A673 (cell line): Measurements from ENCODE around the gene RBM12. TPM values are rescaled to one million over a fixed set of nuclear protein-coding genes. Genes with fewer than 3 reads are reported as not detected.

ENCODE experiments used
- BruUV-seq: library from RNA; stranded (reverse); fragments of 400-500 nt; replicated peaks from 2 replicates; lab custom pipeline; 2021; lab: Mats Ljungman, UMichigan
- CTCF ChIA-PET: fragments of 300-600 bp; sonication (Branson Sonifier 250); formaldehyde crosslinking; loops from one replicate; lab custom pipeline; 2022; ENCODE audit warnings: antibody characterized with exemption; lab: Charles Lee
- POLR2A ChIA-PET: fragments of 300-600 bp; sonication (Branson Sonifier 250); formaldehyde crosslinking; loops from one replicate; lab custom pipeline; 2022; ENCODE audit warnings: antibody characterized with exemption; ENCODE audit not compliant: low non-redundant PET; lab: Charles Lee
- DNase-seq: peaks from one replicate; pipeline ENCODE4 v3.0.0-alpha.2; 2015; ENCODE audit warnings: low spot score
- H3K27ac ChIP-seq: fragments of 200-600 bp; sonication (generic); 2 replicates; pipeline ENCODE4 v1.5.1; 2016; ENCODE audit warnings: mixed run types, low read depth, mild to moderate bottlenecking, mixed read lengths, antibody characterized with exemption, low read length; ENCODE audit not compliant: poor library complexity, severe bottlenecking
- H3K27me3 ChIP-seq: fragments of 200-600 bp; sonication (generic); replicated peaks from 2 replicates; pipeline ENCODE4 v1.6.1; 2017; ENCODE audit warnings: mixed run types, low read depth, mild to moderate bottlenecking, mixed read lengths, antibody characterized with exemption, low read length; ENCODE audit not compliant: insufficient read depth, poor library complexity
- H3K36me3 ChIP-seq: fragments of 200-600 bp; sonication (generic); 2 replicates; pipeline ENCODE4 v1.6.1; 2016; ENCODE audit warnings: mixed run types, mild to moderate bottlenecking, mixed read lengths, antibody characterized with exemption, low read length; ENCODE audit not compliant: insufficient read depth, poor library complexity, severe bottlenecking
- H3K4me1 ChIP-seq: fragments of 200-600 bp; sonication (generic); 2 replicates; pipeline ENCODE4 v1.6.1; 2017; ENCODE audit warnings: mixed run types, mild to moderate bottlenecking, mixed read lengths, antibody characterized with exemption, low read length; ENCODE audit not compliant: insufficient read depth, poor library complexity, severe bottlenecking
- H3K4me3 ChIP-seq: fragments of 200-600 bp; sonication (generic); 2 replicates; pipeline ENCODE4 v1.5.1; 2016; ENCODE audit warnings: low read depth, mixed run types, mild to moderate bottlenecking, mixed read lengths, low read length; ENCODE audit not compliant: poor library complexity, severe bottlenecking
- H3K9me3 ChIP-seq: fragments of 200-600 bp; sonication (generic); 2 replicates; pipeline ENCODE4 v1.6.1; 2016; ENCODE audit warnings: mixed run types, low read depth, mild to moderate bottlenecking, mixed read lengths, antibody characterized with exemption, low read length; ENCODE audit not compliant: poor library complexity, severe bottlenecking
- EZH2 ChIP-seq: fragments of 200-600 bp; sonication (generic); IDR thresholded peaks from 2 replicates; pipeline ENCODE4 v1.6.1; 2017; ENCODE audit warnings: borderline replicate concordance, low read depth, mild to moderate bottlenecking, mixed read lengths, antibody characterized with exemption, low read length; ENCODE audit not compliant: poor library complexity, severe bottlenecking
- intact Hi-C: fragments of 100-400 bp; cut with micrococcal nuclease; formaldehyde crosslinking; loops from one replicate; pipeline ENCODE4 v1.10.0; 2022; ENCODE audit not compliant: unreplicated experiment
- total RNA-seq: library from RNA; stranded (reverse); gene quantifications from 2 replicates; pipeline ENCODE4 v1.2.3, GENCODE V29; 2021
- TF ChIP-seq, protein P1 (sequence below): fragments of 300-800, 200-600 bp; sonication (generic); conservative IDR thresholded peaks from 2 replicates; pipeline ENCODE4 v1.5.1; 2017; ENCODE audit warnings: low read depth, mild to moderate bottlenecking, antibody characterized with exemption, low read length, moderate library complexity, mixed read lengths

Gene RBM12
- total RNA-seq, 1 experiment from 2014 or later = 124 TPM

DNA sequence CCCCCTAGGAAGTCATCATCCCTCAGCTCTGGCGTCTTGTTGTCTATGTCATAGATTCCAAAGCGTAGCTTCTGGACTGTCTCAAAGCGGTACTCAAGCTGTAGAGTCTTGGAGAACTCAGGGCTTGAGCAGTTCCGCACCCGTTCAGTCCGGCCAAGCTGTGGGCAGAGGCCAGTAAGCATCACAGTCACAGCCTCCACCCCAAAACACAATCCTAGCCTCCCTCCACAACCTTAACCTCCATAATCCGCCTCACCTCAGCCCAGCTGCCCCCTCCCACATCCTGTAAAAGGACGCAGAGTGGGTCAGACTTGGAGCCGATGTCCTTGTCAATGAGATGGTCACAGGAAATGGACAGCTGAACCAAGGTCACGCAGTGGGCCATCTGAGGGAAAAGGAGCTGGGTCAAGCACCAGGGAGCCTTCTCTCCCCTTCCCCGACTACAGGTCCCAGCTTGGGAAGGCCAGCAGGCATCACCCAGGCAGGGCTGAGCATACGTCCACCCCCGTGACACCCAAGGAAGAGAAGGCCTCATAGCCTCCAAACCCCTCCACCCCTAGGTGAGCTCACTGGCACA lies 32.1 kb downstream of the RBM12 start:
- no peak overlapping the region for H3K27ac ChIP-seq
- H3K36me3 ChIP-seq = peaks cover 37% of the 10 kb centered on the region
- DNase-seq = no peak
- TF ChIP-seq EZH2 = no peak
- TF ChIP-seq, protein P1, sequence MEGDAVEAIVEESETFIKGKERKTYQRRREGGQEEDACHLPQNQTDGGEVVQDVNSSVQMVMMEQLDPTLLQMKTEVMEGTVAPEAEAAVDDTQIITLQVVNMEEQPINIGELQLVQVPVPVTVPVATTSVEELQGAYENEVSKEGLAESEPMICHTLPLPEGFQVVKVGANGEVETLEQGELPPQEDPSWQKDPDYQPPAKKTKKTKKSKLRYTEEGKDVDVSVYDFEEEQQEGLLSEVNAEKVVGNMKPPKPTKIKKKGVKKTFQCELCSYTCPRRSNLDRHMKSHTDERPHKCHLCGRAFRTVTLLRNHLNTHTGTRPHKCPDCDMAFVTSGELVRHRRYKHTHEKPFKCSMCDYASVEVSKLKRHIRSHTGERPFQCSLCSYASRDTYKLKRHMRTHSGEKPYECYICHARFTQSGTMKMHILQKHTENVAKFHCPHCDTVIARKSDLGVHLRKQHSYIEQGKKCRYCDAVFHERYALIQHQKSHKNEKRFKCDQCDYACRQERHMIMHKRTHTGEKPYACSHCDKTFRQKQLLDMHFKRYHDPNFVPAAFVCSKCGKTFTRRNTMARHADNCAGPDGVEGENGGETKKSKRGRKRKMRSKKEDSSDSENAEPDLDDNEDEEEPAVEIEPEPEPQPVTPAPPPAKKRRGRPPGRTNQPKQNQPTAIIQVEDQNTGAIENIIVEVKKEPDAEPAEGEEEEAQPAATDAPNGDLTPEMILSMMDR = no peak
- ChIA-PET POLR2A (no interaction called here), CTCF (no interaction called here)
- no peak overlapping the region for H3K4me3 ChIP-seq
- H3K27me3 ChIP-seq = no peaks in the 10 kb centered on the region
- intact Hi-C loops = no loop called here
- no TSS peak for BruUV-seq
- H3K9me3 ChIP-seq = no peaks in the 10 kb centered on the region
- H3K4me1 ChIP-seq = no peaks in the 10 kb centered on the region

DNA sequence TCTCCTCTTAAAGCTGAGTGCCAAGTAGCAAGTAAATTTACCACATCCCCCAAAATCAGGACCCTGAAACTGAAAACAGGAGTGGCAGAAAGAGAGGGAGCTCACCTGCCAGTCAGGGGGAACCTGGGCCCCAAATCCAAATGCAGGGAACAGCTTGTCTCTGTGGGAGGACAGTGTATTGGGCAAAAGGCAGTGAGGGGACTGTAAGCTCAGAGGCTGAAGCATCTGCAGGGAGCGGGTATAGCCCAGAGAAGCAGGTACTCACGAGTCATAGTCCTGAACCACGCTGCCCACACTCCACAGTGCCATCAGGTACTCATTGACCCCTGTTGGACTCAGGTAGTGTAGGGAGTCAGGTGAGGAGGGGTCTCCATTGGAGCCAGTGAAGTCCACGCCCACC lies 34.1 kb downstream of the RBM12 start:
- Histone ChIP-seq H3K4me3 (no peak overlapping the region), H3K27me3 (no peaks in the 10 kb centered on the region), H3K4me1 (no peaks in the 10 kb centered on the region), H3K36me3 (peaks cover 48% of the 10 kb centered on the region), H3K9me3 (no peaks in the 10 kb centered on the region), H3K27ac (no peak overlapping the region)
- no TSS peak for BruUV-seq
- ChIA-PET CTCF (no interaction called here), POLR2A (no interaction called here)
- intact Hi-C loops = no loop called here
- DNase-seq = no peak
- TF ChIP-seq, protein P1 = no peak
- TF ChIP-seq EZH2 = no peak

DNA sequence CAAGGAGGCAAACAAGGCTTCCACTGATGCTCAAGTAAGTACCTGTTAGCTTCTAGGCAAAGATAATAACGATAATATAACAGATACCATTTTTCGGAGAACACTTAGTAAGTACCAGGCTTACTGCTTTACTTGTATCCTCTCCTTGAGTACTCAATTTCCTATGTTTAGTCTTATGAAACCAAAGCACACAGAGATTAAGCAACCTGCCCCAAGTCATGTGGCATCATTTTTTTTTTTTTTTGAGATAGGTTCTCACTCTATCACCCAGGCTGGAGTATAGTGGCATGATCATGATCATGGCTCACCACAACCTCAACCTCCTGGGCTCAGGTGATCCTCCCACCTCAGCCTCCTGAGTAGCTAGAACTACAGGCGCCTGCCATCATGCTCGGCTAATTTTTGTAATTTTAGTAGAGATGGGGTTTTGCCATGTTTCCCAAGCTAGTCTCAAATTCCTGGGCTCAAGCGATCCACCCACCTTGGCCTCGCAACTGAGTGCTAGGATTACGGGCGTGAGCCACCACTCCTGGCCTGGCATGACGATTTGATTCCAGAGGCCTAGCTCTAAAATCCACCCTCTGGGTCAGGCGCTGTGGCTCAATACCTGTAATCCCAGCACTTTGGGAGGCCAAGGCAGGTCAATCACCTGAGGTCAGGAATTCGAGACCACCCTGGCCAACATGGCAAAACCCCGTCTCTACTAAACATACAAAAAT lies 35.1 kb downstream of the RBM12 start:
- BruUV-seq = no TSS peak
- Histone ChIP-seq H3K4me1 (no peaks in the 10 kb centered on the region), H3K36me3 (peaks cover 51% of the 10 kb centered on the region), H3K9me3 (no peaks in the 10 kb centered on the region), H3K4me3 (no peak overlapping the region), H3K27me3 (no peaks in the 10 kb centered on the region), H3K27ac (no peak overlapping the region)
- POLR2A ChIA-PET = no interaction called here
- intact Hi-C loops = no loop called here
- DNase-seq = no peak
- CTCF ChIA-PET = no interaction called here
- TF ChIP-seq, protein P1 = no peak
